ENCODE results near the gene LBR.

Gene LBR

DNA sequence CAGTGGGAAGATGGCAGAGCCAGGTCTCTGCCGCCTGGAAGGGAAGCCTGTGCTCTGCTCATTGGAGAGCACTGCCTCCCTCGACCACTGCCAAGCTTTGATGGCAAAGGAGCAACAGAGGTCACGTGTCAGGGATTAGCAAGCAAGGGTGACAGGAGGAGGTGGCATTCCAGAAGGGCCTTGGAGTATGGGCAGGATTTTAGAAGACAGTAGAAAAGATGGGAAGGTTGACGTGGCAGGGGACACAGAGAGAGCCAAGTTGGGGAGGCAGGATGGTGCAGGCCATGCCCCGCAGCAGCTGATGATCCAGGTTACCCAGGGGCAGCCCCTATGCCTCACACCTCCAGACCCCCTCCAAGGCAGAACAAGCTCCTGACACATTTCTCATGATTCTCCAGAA, 21.9 kb upstream of the LBR start:
- in situ Hi-C loops (cut with MboI; ENCODE audit: low sequenced_read_pairs, unreplicated experiment), result no loop called here
- TF ChIP-seq, protein P1, sequence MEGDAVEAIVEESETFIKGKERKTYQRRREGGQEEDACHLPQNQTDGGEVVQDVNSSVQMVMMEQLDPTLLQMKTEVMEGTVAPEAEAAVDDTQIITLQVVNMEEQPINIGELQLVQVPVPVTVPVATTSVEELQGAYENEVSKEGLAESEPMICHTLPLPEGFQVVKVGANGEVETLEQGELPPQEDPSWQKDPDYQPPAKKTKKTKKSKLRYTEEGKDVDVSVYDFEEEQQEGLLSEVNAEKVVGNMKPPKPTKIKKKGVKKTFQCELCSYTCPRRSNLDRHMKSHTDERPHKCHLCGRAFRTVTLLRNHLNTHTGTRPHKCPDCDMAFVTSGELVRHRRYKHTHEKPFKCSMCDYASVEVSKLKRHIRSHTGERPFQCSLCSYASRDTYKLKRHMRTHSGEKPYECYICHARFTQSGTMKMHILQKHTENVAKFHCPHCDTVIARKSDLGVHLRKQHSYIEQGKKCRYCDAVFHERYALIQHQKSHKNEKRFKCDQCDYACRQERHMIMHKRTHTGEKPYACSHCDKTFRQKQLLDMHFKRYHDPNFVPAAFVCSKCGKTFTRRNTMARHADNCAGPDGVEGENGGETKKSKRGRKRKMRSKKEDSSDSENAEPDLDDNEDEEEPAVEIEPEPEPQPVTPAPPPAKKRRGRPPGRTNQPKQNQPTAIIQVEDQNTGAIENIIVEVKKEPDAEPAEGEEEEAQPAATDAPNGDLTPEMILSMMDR (IDR thresholded peaks at IDR 0.05; ENCODE audit: borderline replicate concordance, control extremely low read depth, extremely low read depth, insufficient read depth, missing control alignments), result no peak
- DNase-seq (ENCODE audit: low spot score), result peak; percentile 6

DNA sequence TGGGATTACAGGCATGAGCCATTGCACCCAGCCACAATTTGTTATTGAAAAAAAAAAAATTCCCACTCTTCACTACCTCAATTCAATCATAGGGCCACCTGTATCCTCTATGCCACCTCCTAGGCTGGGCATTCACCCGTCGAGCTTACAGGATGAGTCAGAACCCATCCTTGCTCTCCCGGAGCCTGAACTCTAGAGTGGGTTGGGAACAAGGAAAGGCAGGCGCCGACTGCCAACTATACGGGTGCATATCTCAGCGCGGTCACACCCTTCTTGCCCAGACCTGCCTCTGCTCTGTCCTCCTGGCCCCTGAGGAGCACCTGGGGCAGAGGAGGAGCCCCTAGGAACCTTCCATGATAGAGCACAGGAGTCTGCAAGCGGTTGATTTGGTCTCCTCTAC, 21.4 kb upstream of the LBR start:
- in situ Hi-C loops (cut with MboI; ENCODE audit: low sequenced_read_pairs, unreplicated experiment), result no loop called here
- DNase-seq (ENCODE audit: low spot score), result no peak
- TF ChIP-seq, protein P1 (IDR thresholded peaks at IDR 0.05; ENCODE audit: borderline replicate concordance, control extremely low read depth, extremely low read depth, insufficient read depth, missing control alignments), result no peak

DNA sequence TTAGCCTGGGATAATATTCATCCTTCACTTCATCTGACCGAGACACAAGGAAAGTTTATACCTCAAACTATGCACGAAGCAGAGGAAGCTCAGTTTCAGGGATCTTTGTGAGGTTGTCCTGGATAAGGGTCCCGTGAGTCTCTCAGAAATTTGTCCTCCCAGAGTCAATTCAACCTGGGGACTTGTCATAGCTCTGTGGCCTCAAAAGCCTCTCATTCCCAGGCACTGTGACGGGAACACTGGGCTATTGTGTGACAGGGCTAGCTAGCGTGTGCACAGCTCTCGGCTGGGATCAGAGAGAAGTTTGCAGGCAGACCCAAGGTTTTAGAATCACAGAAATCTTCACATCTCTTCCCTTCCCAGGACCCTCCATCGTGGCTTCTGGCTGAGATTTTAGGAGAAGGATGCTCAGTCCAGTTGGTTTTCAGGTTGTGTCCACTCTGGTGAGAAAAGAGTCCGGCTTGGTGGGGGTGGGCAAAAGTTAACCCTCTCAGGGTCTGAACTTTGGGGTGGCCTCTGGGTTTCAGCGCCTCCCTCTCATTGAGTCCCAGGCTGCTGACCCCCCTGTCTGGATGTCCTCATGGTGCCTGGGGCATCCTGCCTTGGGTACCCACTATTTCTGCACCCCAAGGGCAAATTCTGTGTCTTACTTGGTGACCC, 20.4 kb upstream of the LBR start:
- TF ChIP-seq, protein P1 (IDR thresholded peaks at IDR 0.05; ENCODE audit: borderline replicate concordance, control extremely low read depth, extremely low read depth, insufficient read depth, missing control alignments), result no peak
- no peak for DNase-seq (ENCODE audit: low spot score)
- in situ Hi-C loops (cut with MboI; ENCODE audit: low sequenced_read_pairs, unreplicated experiment), result no loop called here

DNA sequence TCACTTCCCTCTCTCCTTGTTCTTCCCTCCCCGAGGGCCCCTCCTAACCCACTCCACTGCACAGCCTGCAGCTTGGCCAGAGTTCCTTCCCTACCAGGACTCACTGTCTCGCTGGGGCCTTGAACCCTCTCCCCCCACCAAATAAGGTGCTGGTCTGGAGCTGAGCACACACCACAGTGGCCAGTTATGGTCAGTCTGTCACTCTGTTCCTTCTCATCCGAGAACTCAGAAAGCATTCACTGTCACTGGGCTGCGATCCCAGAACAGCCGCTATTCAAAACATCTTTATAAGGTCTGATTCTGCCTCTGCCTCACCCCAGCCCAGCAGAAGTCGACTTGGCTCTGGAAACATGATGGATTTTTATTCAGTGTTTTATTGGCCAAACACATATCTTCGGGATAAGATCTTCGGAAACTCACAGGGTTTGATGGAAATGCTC, 19.8 kb upstream of the LBR start:
- TF ChIP-seq, protein P1 (IDR thresholded peaks at IDR 0.05; ENCODE audit: borderline replicate concordance, control extremely low read depth, extremely low read depth, insufficient read depth, missing control alignments), result no peak
- no peak for DNase-seq (ENCODE audit: low spot score)
- in situ Hi-C loops (cut with MboI; ENCODE audit: low sequenced_read_pairs, unreplicated experiment), result no loop called here

DNA sequence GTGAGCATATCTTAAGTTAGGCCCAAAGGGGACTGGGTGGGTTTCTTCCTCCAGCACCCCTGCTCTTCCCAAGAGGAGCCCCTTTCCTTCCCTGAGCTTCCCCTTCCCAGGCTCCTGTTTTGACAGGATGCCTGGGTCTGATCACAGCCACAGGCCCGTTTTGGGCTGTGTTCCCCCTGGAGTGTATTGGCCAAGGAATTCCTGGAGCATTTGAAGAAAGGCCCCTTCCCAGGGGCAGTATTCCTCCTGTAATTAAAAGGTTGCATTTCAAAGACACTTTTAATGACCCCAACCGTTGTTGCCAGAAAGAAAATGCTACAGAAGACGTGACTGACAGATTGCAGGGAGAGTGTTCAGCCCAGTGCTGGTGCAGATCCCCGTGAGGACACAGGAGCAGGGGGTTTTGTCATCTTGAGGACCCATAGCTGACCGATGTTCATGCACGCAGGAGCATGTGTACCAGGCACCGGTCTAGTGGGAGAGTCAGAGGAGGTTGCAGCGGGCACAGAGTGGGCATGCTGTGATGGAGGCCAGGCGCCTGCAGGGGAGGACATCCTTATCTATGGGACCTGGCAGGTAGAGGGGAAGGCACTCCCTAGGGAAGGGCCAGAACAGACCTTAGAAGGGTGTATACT, 19.3 kb upstream of the LBR start:
- in situ Hi-C loops (cut with MboI; ENCODE audit: low sequenced_read_pairs, unreplicated experiment), result no loop called here
- TF ChIP-seq, protein P1 (IDR thresholded peaks at IDR 0.05; ENCODE audit: borderline replicate concordance, control extremely low read depth, extremely low read depth, insufficient read depth, missing control alignments), result no peak
- DNase-seq (ENCODE audit: low spot score), result no peak

DNA sequence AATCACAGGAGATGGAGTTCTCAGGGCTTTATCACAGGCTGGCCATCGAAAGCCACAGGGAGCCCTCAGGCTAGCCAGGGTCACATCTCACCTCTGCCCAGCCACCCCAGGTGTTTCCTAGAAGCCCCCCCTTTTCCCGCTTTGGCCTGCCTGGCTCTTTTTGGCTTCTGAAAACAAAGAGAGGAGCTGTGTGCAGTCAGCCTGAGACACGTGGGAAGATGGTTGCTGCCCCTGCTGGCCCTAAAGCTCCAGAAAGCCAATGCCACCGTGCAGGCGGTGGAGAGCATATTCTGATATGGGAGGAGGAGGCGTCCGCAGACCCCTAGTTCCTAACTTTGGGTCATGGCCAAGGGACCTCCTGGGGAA, 18.7 kb upstream of the LBR start:
- in situ Hi-C loops (cut with MboI; ENCODE audit: low sequenced_read_pairs, unreplicated experiment), result no loop called here
- TF ChIP-seq, protein P1 (IDR thresholded peaks at IDR 0.05; ENCODE audit: borderline replicate concordance, control extremely low read depth, extremely low read depth, insufficient read depth, missing control alignments), result no peak
- DNase-seq (ENCODE audit: low spot score), result no peak
